Panc1 (cell line): ENCODE measurements around the gene LINC01488. TPM values are rescaled to one million over a fixed set of nuclear protein-coding genes. Genes with fewer than 3 reads are reported as not detected.

Source experiments
- ATAC-seq: fragments of 200-7000 bp; cut with Tn5 transposase; 2 replicates; pipeline ENCODE4 v1.9.1; 2020; ENCODE audit warnings: mild to moderate bottlenecking, moderate library complexity
- BruUV-seq: library from RNA; stranded (reverse); fragments of 400-500 nt; replicated peaks from 2 replicates; lab custom pipeline; 2021; lab: Mats Ljungman, UMichigan
- CTCF ChIA-PET: fragments of 300-600 bp; sonication (Branson Sonifier 250); formaldehyde crosslinking; loops from one replicate; lab custom pipeline; 2022; ENCODE audit warnings: antibody characterized with exemption; lab: Charles Lee
- POLR2A ChIA-PET: fragments of 300-600 bp; sonication (Branson Sonifier 250); formaldehyde crosslinking; loops from one replicate; lab custom pipeline; 2022; ENCODE audit warnings: antibody characterized with exemption; lab: Charles Lee
- DNase-seq: peaks from one replicate; pipeline ENCODE4 v3.0.0-alpha.2; 2010; ENCODE audit warnings: low read depth, low spot score
- H3K27ac ChIP-seq: 2 replicates; pipeline ENCODE4 v1.5.1; 2011; ENCODE audit warnings: mild to moderate bottlenecking, low read length, inconsistent platforms
- H3K27me3 ChIP-seq: fragments of 200-500 bp; sonication (Bioruptor generic); 2 replicates; pipeline ENCODE4 v1.6.0; 2014; ENCODE audit warnings: low read length, inconsistent platforms; ENCODE audit not compliant: control insufficient read depth, insufficient read depth
- H3K36me3 ChIP-seq: fragments of 200-500 bp; sonication (Bioruptor generic); 2 replicates; pipeline ENCODE4 v1.5.1; 2014; ENCODE audit warnings: inconsistent platforms, mild to moderate bottlenecking, low read length, moderate library complexity; ENCODE audit not compliant: control insufficient read depth, insufficient read depth
- H3K4me1 ChIP-seq: 2 replicates; pipeline ENCODE4 v1.5.1; 2011; ENCODE audit warnings: inconsistent platforms, mild to moderate bottlenecking, low read length, moderate library complexity; ENCODE audit not compliant: control insufficient read depth, insufficient read depth
- H3K4me3 ChIP-seq, 2 experiments: 2 replicates each; pipeline ENCODE4 v1.5.1; 2011 to 2012; ENCODE audit warnings: low read depth in 2 of 2, low read length in 2 of 2, mild to moderate bottlenecking in 2 of 2, inconsistent platforms in 1 of 2, moderate library complexity in 1 of 2
- H3K9me3 ChIP-seq: fragments of 200-500 bp; sonication (Bioruptor generic); 2 replicates; pipeline ENCODE4 v1.5.1; 2014; ENCODE audit warnings: low read depth, mild to moderate bottlenecking, inconsistent platforms, low read length, moderate library complexity; ENCODE audit not compliant: control insufficient read depth, insufficient read depth
- CTCF ChIP-seq: fragments of 450-650 bp; IDR thresholded peaks from 2 replicates; pipeline ENCODE4 v1.5.1; 2017; ENCODE audit warnings: mild to moderate bottlenecking
- POLR2AphosphoS5 ChIP-seq: IDR thresholded peaks from 2 replicates; pipeline ENCODE4 v1.6.1; 2012; ENCODE audit warnings: mild to moderate bottlenecking, low read depth, low read length, moderate library complexity
- SIN3A ChIP-seq: IDR thresholded peaks from 2 replicates; pipeline ENCODE4 v1.6.1; 2012; ENCODE audit warnings: low read depth, mild to moderate bottlenecking, low read length, moderate library complexity, borderline replicate concordance; ENCODE audit not compliant: insufficient read depth
- TCF7L2 ChIP-seq: IDR thresholded peaks from 2 replicates; pipeline ENCODE4 v1.6.1; 2011; ENCODE audit warnings: mild to moderate bottlenecking, low read depth, low read length, inconsistent platforms
- in situ Hi-C: cut with HindIII; loops from 2 replicates; pipeline ENCODE4 v1.10.0; 2016; ENCODE audit warnings: low sequenced_read_pairs, low pct_unique_long_range_greater_than_20kb
- intact Hi-C: fragments of 100-400 bp; cut with micrococcal nuclease; formaldehyde crosslinking; loops from one replicate; pipeline ENCODE4 v1.10.0; 2022; ENCODE audit not compliant: unreplicated experiment
- total RNA-seq: library from RNA; stranded (reverse); gene quantifications from one replicate; pipeline ENCODE4 v1.2.1, GENCODE V29; 2021; ENCODE audit not compliant: unreplicated experiment
- TF ChIP-seq, protein P1 (sequence below), 2 experiments: IDR thresholded peaks; 2 replicates each; pipeline ENCODE4 v1.6.1; 2011 to 2012; ENCODE audit warnings: low read depth in 2 of 2, control low read depth in 1 of 2, low read length in 1 of 2, mild to moderate bottlenecking in 1 of 2, moderate library complexity in 1 of 2; ENCODE audit not compliant: insufficient read depth in 1 of 2

Gene LINC01488
- total RNA-seq, 1 experiment from 2014 or later, result not detected

GRCh38 chr11:69498614-69499175 lies 17.2 kb downstream of the LINC01488 start:
- no peak for DNase-seq
- Histone ChIP-seq H3K9me3 (no peaks in the 10 kb centered on the region), H3K27ac (peak overlapping the region; percentile 40; the same call in 1 of the 2 replicates), H3K4me1 (peaks cover 45% of the 10 kb centered on the region), H3K4me3 (no peak overlapping the region), H3K27me3 (no peaks in the 10 kb centered on the region), H3K36me3 (no peaks in the 10 kb centered on the region)
- ChIA-PET CTCF (no interaction called here), POLR2A (no interaction called here)
- ATAC-seq, result no peak
- TF ChIP-seq POLR2AphosphoS5, result no peak
- TF ChIP-seq, protein P1, sequence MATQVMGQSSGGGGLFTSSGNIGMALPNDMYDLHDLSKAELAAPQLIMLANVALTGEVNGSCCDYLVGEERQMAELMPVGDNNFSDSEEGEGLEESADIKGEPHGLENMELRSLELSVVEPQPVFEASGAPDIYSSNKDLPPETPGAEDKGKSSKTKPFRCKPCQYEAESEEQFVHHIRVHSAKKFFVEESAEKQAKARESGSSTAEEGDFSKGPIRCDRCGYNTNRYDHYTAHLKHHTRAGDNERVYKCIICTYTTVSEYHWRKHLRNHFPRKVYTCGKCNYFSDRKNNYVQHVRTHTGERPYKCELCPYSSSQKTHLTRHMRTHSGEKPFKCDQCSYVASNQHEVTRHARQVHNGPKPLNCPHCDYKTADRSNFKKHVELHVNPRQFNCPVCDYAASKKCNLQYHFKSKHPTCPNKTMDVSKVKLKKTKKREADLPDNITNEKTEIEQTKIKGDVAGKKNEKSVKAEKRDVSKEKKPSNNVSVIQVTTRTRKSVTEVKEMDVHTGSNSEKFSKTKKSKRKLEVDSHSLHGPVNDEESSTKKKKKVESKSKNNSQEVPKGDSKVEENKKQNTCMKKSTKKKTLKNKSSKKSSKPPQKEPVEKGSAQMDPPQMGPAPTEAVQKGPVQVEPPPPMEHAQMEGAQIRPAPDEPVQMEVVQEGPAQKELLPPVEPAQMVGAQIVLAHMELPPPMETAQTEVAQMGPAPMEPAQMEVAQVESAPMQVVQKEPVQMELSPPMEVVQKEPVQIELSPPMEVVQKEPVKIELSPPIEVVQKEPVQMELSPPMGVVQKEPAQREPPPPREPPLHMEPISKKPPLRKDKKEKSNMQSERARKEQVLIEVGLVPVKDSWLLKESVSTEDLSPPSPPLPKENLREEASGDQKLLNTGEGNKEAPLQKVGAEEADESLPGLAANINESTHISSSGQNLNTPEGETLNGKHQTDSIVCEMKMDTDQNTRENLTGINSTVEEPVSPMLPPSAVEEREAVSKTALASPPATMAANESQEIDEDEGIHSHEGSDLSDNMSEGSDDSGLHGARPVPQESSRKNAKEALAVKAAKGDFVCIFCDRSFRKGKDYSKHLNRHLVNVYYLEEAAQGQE (IDR thresholded peaks at IDR 0.05; ENCODE audit: insufficient read depth in 1 of 2, low read depth in 2 of 2, low read length in 1 of 2), result no peak
- no peak for TF ChIP-seq SIN3A
- TF ChIP-seq CTCF, result no peak
- in situ Hi-C loops, result no loop called here
- intact Hi-C loops, result loop anchor here (10.0 kb wide), 1 partner anchor 204 kb away; the partner anchor contains the start of gene MYEOV
- no TSS peak for BruUV-seq

- Histone ChIP-seq H3K27me3 (no peaks in the 10 kb centered on the region), H3K36me3 (no peaks in the 10 kb centered on the region), H3K4me3 (no peak overlapping the region), H3K4me1 (peaks cover 45% of the 10 kb centered on the region), H3K27ac (peak overlapping the region; percentile 40; the same call in 1 of the 2 replicates), H3K9me3 (no peaks in the 10 kb centered on the region)
- intact Hi-C loops, result loop anchor here (10.0 kb wide), 1 partner anchor 205 kb away; the partner anchor contains the start of gene MYEOV
- POLR2A ChIA-PET, result interaction anchor here (0.5 kb wide), 1 partner anchor 28 kb away, joined by 3 read pairs; no protein-coding TSS in a partner anchor
- CTCF ChIA-PET, result interaction anchor here (0.6 kb wide), 1 partner anchor 311 kb away, joined by 3 read pairs; no protein-coding TSS in a partner anchor
- BruUV-seq, result no TSS peak
- no peak for DNase-seq
- ATAC-seq, result peak; percentile 37
- in situ Hi-C loops, result no loop called here
- no peak for TF ChIP-seq POLR2AphosphoS5
- TF ChIP-seq, protein P1 (IDR thresholded peaks at IDR 0.05; ENCODE audit: insufficient read depth in 1 of 2, low read depth in 2 of 2, low read length in 1 of 2), result no peak
- TF ChIP-seq SIN3A, result no peak
- no peak for TF ChIP-seq TCF7L2
- TF ChIP-seq CTCF, result no peak
Measured at GRCh38 chr11:69499186-69499917, 17.9 kb downstream of the LINC01488 start.
